ENCODE data around the gene WDR3.

GRCh38 chr1:118013938-118014337, 84.4 kb downstream of the WDR3 start:
- TF ChIP-seq CTCF (IDR thresholded peaks at IDR 0.05; ENCODE audit: poor library complexity) (no peak), EZH2phosphoT487 (IDR thresholded peaks at IDR 0.05; ENCODE audit: low read depth, severe bottlenecking, unreplicated experiment) (no peak), EZH2 (IDR thresholded peaks at IDR 0.05; ENCODE audit: borderline replicate concordance) (no peak)

Data from hepatocyte (in vitro differentiated cells).